Stimulated activated CD4-positive, alpha-beta T cell treated with anti-CD3 and anti-CD28 coated beads, Interleukin-4, amount 100 ng/mL, for 4 hours (primary cell): Measurements from ENCODE around the gene ADGRD1.
"Not testable (repeated sequence)": the region's sequence is repeated elsewhere in the genome, so short reads cannot be mapped to it uniquely, and the experiment has no call there.

Experiments
- DNase-seq, 2 experiments: peaks; one replicate each; pipeline ENCODE4 v3.0.0-alpha.2; 2020

ADGRD1 gene

DNA sequence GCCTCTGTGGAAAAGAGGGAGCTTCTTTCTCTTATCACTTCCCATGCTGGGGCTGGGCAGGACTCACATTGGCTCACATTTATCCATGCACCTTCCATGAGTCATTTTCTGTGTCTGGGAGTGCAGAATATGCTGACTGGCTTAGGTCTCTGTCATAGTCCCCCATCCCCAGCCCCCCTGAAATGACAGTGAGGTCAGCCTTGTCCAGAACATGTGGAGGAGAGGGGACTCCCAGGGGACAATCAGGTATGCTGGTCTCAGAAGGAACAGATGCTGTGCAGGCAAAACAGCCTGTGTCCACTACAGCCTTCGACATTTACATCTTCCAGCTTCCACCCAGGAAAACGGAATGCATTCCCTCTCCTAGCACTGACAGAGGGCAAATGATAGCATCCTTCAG, 35.0 kb downstream of the ADGRD1 start:
- DNase-seq: no peak

DNA sequence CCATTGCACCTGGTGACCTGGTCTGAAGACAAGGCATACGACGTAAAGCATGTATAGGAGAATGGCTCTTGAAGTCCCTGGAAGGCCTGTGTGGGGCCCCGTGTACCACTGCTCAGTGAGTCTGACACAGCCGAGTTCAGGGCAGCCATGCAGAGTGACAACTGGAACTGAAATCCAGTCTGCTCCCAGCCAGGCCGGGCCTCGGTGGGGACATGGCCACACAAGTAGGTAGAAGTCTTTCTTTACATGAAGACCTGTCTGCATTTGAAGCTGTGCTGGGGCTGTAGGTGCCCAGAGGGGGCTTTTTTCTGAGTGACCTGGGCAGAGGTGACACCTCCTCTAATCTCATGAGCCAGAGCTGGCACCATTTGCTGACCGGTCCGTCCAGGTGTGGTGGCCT, 35.7 kb downstream of the ADGRD1 start:
- no peak for DNase-seq

DNA sequence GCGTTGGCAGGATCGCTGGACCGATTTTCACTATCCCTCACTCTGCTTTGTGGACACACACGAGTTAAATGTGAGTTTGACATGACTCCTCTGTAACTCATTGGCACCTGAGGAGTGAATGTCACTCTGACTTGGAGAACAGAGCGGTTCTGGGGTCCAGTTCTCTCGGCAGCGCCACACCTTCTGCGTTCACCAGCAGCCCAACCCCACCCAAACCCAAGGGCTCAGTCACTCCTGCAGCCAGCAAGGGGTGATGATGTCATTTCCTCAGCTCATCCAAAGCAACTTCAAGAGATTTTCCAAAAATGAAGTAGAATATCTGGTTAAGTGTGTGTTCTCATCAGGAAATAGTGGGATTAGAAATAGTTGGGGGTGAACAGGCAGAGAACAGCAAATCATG, 36.3 kb downstream of the ADGRD1 start:
- no peak for DNase-seq

DNA sequence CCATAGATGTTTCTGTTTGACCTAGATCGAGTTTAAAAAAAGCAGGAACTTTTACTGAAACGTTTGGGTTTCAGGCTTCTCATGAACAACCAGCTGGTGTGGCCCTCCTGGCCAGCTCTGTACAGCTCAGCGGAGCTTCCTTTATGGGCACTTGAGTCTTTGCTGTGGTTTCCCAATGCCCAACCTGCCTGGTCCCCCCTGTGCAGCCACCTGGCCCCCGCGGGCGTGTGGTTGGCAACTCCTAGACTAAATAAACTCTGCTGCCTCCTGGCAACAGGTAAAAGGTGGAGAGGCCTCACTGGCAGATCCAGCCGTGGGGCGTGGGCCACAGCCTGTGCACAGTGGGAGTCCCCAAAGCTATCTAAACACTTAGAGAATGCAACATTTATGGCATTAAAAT, 38.7 kb downstream of the ADGRD1 start:
- DNase-seq: no peak

DNA sequence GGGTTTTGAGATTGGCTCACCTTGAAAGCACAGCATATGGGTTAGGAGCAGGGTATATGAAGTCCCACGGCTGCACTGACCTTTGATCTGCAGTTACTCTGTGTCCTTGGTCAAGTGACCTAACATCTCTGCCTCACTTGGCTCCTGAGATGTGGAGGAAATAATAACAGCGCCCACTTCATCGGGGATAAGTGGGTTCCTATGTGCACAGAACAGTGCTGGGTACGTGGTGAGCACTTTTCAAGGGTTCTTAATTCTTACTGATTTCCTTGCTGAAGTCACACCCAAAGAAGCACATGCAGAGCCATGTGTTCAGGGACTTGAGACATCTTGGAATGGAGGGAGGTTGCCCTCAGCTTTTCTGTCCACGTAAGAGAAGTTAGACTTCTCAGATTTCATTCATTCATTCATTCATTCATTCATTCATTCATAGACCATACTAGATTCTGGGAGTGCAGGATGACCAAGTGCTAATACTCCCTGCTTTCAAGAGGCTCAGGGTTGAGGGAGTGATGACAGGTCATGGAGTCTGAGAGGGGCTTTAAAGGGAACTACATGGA, 39.4 kb downstream of the ADGRD1 start:
- DNase-seq: no peak

DNA sequence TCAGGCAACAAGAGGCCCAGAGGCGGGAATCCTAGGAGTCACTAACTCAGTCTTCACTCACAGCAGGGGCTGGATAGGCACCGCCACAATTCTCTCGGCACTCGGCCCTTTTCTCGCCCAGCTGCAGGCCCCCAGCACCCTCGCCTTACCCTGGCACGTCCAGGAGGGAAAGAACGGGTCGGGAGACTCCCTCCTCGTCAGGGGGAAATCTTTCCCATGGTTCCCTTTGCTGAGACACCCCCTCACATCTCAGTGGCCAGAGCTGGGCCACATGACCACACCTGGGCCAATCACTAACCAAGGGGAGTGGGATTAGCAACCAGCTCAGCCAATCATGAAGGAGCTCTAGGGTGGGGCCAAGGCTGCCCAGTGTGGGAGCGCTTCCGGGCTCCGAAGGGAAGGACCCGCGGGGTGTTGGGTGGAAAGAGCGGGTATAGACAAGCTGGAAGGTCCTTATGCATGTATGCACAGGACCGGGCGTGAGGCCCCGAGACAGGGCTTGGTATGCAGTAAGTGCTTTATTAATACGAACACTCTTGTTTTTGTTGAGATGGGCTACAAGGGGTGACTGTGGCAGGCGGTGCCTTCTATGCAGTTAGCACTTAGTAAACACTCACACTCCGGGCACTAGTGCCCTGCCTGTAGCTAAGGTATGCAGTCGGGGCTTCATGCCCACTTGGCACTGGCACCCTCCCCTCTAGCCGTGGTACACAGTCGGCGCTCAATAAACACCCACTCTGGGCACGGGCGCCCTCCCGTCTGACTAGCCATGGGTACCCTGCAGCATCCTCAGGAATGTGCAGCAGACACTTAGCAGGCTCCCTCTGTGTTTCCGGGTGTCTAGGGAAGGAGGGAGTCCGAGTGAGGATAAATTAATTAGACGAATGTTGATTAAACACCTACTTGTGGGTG, 40.3 kb downstream of the ADGRD1 start:
- no peak for DNase-seq

DNA sequence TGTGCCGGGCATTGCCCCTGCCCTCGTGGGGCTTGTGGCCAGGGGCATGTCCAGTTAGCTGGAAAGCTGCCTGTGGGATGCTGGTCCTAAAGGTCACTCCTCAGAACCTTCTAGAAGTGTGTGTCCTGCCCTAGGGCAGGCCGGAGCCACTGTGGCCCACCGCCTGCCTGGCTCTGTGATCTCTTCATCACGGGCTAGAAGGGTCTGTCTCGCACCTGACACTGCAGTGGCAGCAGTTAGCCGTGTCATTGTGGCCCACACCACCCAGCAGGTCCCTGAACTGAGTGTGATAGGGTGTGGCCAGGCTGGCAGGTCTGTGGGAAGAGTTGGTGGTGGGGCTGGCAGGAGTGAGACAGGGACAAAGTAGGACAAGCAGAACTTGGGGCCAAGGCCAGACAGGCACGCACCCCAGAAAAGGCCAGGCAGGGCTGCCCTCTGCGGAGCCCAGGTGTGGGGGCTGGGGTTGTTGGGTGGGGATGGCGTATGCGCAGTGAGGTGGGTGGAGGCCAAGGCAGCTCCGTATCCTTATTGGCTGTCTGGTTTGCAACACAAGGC, 41.2 kb downstream of the ADGRD1 start:
- no peak for DNase-seq

DNA sequence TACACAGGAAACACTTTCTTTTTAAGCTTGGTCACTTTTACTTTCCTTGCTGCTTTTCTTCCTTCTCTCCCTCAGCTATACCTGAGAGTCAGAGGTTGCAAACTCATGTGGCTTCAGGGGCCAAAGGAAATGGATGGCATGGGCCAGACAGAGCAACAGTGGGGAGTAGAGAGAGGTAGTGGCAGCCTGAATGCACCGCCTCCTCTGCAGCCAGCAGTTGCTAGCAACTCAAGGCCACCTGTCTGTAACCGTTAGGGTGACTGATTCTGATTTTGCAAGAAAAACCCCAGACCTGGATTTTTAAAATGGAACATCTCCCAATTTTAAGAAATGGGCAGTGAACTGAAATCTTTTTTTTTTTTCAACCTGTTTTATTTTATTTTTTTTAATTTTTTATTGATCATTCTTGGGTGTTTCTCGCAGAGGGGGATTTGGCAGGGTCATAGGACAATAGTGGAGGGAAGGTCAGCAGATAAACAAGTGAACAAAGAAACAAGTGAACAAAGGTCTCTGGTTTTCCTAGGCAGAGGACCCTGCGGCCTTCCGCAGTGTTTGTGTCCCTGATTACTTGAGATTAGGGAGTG, 41.8 kb downstream of the ADGRD1 start:
- not testable (repeated sequence) for DNase-seq

DNA sequence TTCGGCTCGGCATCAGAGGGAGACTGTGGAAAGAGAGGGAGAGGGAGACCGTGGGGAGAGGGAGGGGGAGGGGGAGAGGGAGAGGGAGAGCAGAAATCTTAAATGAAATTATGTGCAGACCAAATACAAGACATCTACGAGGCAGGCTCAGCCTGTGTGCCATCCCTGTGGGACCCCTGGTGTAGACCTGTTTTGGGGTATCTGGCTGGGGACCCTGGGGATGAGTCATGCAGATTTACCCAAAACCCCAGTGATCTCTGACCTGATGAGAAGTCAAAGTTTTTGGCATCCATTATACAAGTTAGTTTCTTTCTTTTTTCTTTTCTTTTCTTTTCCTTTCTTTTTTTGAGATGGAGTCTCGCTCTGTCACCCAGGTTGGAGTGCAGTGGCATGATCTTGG, 44.4 kb downstream of the ADGRD1 start:
- no peak for DNase-seq

DNA sequence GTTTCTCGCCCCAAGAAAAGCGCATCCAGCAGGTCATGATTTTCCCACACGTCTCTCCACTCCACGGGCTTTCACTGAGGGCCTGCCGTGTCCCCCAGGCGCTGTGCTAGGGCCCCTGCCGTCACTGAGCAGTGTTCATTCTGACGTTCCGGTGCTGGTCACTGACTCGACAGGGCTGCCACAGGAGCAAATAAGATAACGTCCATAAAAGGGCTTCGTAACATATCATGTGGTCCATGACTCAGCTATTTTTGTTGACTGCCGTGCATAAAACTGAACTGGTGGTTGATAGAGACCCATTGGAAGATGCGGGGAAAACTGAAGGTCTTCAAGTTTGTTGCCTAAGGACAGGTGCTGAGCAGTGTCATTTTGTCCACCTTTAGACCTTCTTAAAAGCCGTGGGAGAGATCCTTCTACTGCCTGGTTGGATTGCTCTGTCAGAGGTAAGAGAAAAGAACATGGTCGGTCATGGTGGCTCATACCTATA, 46.3 kb downstream of the ADGRD1 start:
- no peak for DNase-seq

DNA sequence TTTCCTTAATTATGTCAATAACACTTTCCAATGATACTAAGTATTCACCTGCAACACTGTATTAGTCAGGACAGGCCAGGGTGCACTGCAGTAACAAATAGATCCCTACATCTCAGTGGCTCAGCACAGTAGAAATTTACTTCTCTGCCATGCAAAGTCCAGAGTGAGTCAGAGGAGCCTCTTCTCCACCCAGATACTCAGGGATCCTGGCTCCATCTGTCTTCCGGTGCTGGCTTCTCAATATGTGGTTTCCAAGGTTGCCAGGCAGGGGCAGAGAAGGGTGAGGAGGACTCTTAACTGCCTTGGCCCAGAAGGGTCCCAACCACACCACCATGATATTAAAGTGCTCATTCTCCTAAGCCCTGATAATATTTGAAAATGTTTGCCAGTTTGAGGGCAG, 47.8 kb downstream of the ADGRD1 start:
- no peak for DNase-seq

DNA sequence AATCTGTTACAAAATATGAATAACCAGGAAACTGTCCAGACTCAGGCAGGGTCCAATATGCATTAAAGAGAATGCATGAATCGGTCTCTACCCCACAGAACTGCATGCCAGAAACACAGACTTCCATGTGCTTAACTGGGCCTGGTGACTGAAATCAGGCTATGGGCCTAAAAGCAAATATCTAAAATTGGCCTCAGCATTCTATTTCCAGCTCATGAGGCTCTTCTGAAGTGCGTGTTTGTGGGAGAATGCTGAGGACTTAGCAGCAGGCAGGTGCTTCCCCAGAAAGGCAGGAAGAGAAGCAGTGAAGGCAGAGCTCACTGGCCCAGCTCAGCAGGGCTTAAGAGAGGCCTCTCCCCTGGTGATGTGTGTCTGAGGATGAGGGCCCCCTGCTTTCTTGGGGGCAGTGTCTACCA, 48.5 kb downstream of the ADGRD1 start:
- no peak for DNase-seq

DNA sequence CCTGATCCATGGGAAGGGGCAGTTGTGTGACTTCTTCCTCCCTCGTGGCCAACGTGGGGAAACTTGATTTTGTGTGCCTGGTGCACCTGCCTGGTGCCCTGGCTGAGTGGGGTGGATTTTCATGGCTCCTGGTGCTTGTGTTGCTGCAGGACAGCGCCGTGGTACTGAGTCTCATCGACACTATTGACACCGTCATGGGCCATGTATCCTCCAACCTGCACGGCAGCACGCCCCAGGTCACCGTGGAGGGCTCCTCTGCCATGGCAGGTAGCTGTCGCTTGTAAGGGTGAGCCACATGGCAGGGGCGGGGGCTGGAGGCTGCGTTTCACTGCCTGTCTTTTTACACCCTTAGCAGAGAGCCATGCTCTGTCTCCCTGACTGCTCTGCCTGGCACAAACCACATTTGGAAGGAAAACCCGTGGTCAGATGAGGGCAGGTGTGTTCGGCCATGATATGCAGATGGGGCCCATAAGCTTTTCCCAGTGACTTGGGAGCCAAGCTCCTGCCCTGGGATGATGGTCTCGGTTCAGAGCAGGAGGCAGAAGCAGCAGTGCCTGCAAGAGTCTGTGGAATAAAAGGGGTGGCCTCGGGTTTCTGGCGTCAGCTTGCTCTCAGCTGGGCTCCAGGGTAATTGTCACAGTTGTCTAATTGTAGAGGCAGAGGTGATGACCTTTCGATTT, 49.5 kb downstream of the ADGRD1 start:
- DNase-seq: no peak

DNA sequence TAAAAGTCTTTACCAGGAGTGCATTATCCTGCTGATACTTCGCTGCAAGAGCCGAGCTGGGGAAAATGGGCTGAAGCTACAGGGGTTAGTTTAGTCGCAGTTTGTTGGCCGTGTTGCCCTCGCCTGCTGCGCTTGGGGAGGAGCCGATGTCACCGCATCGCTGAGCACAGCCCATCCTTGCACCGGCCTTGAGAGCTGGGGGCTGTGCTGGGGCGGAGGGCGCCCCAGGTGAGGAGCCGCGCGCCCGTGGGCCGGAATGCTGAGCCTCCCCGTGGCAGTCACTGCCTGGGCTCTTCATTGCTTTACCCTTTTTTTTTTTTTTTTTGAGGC, 50.0 kb downstream of the ADGRD1 start:
- no peak for DNase-seq

DNA sequence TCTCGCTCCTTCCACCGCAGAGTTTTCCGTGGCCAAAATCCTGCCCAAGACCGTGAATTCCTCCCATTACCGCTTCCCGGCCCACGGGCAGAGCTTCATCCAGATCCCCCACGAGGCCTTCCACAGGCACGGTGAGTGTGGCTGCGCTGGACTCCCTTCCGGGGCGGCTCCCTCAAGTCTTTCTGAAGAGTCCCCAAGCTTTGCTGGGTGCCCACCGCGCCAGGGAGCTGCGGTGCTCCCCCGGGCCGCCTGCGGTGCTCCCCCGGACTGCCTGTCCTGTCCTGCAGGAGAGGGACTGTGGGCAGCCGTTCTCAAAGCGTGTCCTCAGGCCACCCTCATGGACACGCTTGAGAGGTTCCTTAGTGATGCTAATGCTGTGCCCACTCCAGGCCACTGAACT, 50.5 kb downstream of the ADGRD1 start:
- DNase-seq: no peak

DNA sequence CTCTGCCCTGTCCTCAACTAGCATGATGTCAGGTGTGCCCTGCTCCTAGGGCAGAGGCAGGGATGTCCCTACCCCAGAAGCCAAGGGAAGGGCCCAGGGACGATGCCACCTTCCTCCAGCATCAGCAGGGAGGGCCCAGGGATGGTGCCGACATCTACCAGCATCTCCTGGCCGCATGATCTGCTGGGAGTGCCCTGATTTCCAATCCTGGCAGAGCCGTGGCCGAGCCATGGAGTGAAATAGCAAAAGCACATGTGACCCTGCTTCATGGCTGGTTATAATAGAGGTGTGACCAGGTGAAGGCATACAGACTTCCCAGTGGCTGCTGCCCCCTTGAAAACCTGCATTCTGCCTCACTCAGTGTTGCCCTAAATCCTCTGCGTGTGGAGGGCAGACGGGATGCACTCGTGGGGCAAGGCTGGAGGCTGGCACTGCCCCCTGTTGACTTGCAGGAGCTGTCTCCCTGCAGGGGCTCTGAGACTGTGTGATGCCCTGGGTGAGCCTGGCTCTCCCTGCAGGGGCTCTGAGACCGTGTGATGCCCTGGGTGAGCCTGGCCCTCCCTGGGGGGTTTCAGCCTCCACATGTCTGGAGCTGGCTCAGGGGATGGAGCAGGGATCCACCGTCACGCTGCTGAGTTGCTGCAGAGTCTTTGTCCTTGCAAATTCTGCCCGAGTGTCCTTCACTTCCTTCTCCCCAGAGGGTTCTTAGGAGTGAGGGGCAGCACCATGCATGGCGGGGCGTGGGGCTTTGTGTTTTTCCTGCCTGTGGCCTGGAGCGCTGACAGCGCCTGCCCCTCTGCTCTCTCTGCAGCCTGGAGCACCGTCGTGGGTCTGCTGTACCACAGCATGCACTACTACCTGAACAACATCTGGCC, 51.7 kb downstream of the ADGRD1 start:
- DNase-seq: no peak

DNA sequence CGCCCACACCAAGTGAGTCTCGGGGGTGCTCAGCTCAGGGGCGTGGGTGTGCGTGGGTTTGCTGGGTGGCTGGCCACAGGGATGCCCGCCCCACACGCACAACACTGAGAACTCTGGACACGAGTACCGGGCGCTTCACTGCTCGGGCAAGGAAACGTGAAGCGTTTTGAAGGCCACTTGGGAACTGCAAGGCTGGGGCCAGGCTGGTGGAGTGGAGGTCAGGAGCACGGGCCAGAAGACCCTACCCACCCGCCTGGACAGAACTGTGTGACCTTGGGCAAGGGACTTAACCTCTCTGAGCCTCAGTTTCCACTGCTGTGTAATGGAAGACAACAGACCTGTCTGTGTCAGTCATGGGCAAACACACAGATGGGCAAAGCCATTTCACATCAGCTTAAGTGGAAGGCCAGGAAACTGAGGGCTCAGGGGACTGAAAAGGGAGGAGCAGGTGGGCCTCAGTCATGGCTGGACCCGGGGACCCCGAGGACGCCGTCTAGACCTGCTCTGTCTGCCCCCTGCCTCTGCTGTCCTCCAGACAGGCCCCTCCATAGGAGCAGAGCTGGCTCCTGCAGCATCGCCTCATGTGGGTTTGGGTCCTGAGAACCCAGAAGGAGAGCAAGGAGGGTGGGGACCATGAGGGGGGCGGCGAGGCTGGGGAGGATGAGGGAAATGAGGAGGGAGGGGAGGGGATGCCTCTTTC, 52.5 kb downstream of the ADGRD1 start:
- no peak for DNase-seq

DNA sequence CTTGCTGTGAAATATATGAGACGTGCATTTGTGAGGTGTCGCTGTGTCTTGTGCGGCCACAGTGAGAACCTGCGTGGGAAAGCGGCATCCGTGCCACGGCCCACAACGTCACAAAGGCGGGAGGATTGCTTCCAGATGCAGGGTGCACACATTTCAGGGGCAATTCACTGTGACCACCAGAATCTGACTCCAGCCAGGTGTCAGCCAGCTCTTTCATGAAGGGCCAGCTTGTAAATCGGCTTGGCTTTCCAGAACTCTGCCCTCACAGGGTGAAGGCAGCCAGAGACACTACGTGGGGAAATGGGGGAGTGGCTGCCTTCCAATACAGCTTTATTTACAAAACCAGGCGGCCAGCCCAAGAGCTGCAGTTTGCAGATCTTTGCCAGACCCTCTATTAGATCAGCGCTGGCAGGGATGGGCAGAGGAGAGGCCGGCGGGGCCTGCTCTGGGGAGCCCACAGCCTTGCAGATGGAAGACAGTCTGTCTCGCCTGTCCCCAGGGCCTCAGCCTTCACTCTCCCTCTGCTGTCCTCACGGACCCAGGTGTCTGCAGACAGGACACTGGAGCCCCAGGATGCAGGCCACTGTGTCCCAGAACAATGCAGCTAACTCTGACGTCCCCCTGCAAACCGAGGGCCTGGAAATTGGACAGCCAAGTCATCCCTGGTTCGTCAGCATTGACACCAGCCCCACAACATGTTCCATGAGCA, 53.5 kb downstream of the ADGRD1 start:
- DNase-seq: no peak

DNA sequence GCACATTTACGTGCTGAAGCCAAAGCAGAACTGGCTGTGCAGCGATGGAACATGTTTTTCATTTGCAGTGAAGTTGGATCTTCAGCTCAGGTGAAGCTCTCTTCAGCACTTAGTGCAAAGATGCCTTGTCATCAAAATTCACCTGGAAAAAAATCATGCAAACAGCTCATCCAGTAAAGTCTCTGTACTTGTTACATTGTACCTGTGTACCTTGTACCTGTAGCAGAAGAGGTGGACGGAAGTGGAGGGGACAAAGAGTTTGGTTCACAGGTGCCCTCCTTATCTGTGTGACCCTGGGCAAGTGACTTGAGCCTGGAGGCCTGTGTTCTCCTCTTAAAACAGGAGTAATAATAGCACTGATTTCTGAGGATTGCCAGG, 54.0 kb downstream of the ADGRD1 start:
- DNase-seq: no peak

DNA sequence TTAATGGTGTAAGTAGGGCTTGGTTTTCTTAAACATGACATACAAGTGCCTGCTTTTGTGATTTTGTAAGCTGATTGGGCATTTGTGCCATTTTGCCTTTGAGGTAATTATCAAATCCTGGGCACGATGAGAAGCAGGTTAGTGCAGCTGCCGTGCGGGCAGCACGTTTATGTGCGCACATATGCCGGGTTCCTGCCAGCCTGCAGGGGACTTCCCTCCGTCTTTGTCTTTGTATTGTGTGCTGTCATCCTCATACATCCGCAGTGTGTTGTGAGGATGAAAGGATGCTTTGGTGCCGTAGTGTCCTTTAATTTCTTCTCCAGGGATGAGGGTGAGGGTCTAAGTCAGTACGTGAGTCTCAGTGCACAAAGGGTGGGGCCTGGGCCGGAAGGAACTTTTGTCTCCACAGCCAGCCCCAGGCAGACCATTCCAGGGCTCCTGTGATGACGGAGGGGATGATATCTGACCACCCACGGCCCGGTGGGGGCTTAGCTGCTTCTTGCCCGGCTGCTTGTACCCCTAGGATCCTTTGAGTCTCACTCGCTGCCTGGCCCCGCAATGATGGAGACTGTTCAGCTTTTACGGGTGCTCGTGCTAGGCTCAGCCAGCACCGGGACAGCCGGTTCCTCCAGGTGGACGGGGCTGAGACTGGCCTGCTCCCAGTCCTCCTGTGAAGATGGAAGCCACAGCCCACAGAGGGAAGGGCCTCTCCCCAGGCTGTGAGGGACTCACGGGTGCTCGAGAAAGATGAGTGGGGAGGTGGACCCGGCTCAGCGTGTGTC, 54.6 kb downstream of the ADGRD1 start:
- no peak for DNase-seq
